Neural cell (in vitro differentiated cells): ENCODE data around the gene INMT. TPM values are rescaled to one million over a fixed set of nuclear protein-coding genes. Genes with fewer than 3 reads are reported as not detected.

Source experiments
- H2AFZ ChIP-seq: fragments of 200-600, 300-800 bp; sonication (generic), shearing (Covaris generic); 2 replicates; pipeline ENCODE4 v1.6.0; 2014; ENCODE audit warnings: low read depth, mild to moderate bottlenecking, antibody characterized with exemption, low read length, moderate library complexity
- H3F3A ChIP-seq: fragments of 200-600 bp; shearing (Covaris generic); 2 replicates; pipeline ENCODE4 v1.6.1; 2016; ENCODE audit warnings: mild to moderate bottlenecking, moderate library complexity, mixed read lengths, antibody characterized with exemption, low read length; ENCODE audit not compliant: insufficient read depth, poor library complexity, severe bottlenecking
- H3K27ac ChIP-seq: fragments of 200-600, 300-800 bp; sonication (generic), shearing (Covaris generic); 2 replicates; pipeline ENCODE4 v1.5.1; 2014; ENCODE audit warnings: mild to moderate bottlenecking, low read length, moderate library complexity
- H3K27me3 ChIP-seq: fragments of 300-800, 200-600 bp; sonication (generic), shearing (Covaris generic); 2 replicates; pipeline ENCODE4 v1.6.0; 2014; ENCODE audit warnings: mild to moderate bottlenecking, low read depth, low read length, moderate library complexity; ENCODE audit not compliant: insufficient read depth
- H3K36me3 ChIP-seq: fragments of 300-800, 200-600 bp; sonication (generic), shearing (Covaris generic); 2 replicates; pipeline ENCODE4 v1.5.1; 2014; ENCODE audit warnings: mild to moderate bottlenecking, antibody characterized with exemption, low read length, moderate library complexity; ENCODE audit not compliant: insufficient read depth
- H3K4me2 ChIP-seq: fragments of 300-800, 200-600 bp; sonication (generic), shearing (Covaris generic); 2 replicates; pipeline ENCODE4 v1.6.0; 2014; ENCODE audit warnings: mild to moderate bottlenecking, low read length
- H3K4me3 ChIP-seq: fragments of 300-800, 200-600 bp; sonication (generic), shearing (Covaris generic); 2 replicates; pipeline ENCODE4 v1.5.1; 2014; ENCODE audit warnings: mild to moderate bottlenecking, low read length, moderate library complexity
- H3K79me2 ChIP-seq: fragments of 200-600 bp; shearing (Covaris generic); replicated peaks from 2 replicates; pipeline ENCODE4 v1.6.0; 2014; ENCODE audit warnings: mild to moderate bottlenecking, low read length, moderate library complexity; ENCODE audit not compliant: insufficient read depth
- H3K9ac ChIP-seq: fragments of 300-800, 200-600 bp; sonication (generic), shearing (Covaris generic); 2 replicates; pipeline ENCODE4 v1.6.1; 2016; ENCODE audit warnings: mild to moderate bottlenecking, low read length, mixed read lengths
- H3K9me2 ChIP-seq: fragments of 200-600 bp; shearing (Covaris generic); 2 replicates; pipeline ENCODE4 v1.6.1; 2016; ENCODE audit warnings: mild to moderate bottlenecking, low read length, mixed read lengths; ENCODE audit not compliant: insufficient read depth
- H3K9me3 ChIP-seq: fragments of 200-600, 300-800 bp; sonication (generic), shearing (Covaris generic); 2 replicates; pipeline ENCODE4 v1.6.1; 2016; ENCODE audit warnings: mild to moderate bottlenecking, mixed run types, low read length, moderate library complexity, mixed read lengths
- H4K20me1 ChIP-seq: fragments of 200-600 bp; shearing (Covaris generic); 2 replicates; pipeline ENCODE4 v1.6.1; 2016; ENCODE audit warnings: mild to moderate bottlenecking, mixed run types; ENCODE audit not compliant: insufficient read depth
- EP300 ChIP-seq: fragments of 450-650 bp; conservative IDR thresholded peaks from 2 replicates; pipeline ENCODE4 v1.6.1; 2014; ENCODE audit warnings: antibody characterized with exemption, mild to moderate bottlenecking, moderate library complexity; ENCODE audit not compliant: poor library complexity, severe bottlenecking
- EZH2 ChIP-seq: fragments of 200-600, 300-800 bp; shearing (Covaris generic), sonication (generic); IDR thresholded peaks from 2 replicates; pipeline ENCODE4 v1.6.1; 2014; ENCODE audit warnings: antibody characterized with exemption, low read length, borderline replicate concordance, mild to moderate bottlenecking; ENCODE audit not compliant: insufficient read depth, poor library complexity, severe bottlenecking
- MXI1 ChIP-seq: fragments of 450-650 bp; conservative IDR thresholded peaks from 2 replicates; pipeline ENCODE4 v1.6.1; 2014; ENCODE audit warnings: antibody characterized with exemption, mild to moderate bottlenecking; ENCODE audit not compliant: poor library complexity, severe bottlenecking
- POLR2AphosphoS5 ChIP-seq: IDR thresholded peaks from 2 replicates; pipeline ENCODE4 v1.6.1; 2012
- RAD21 ChIP-seq: fragments of 450-650 bp; conservative IDR thresholded peaks from 2 replicates; pipeline ENCODE4 v1.6.1; 2014; ENCODE audit warnings: antibody characterized with exemption, mild to moderate bottlenecking, moderate library complexity
- SMC3 ChIP-seq: fragments of 450-650 bp; conservative IDR thresholded peaks from 2 replicates; pipeline ENCODE4 v1.6.1; 2014; ENCODE audit warnings: antibody characterized with exemption, mild to moderate bottlenecking, moderate library complexity; ENCODE audit not compliant: poor library complexity
- TAF1 ChIP-seq: IDR thresholded peaks from 2 replicates; pipeline ENCODE4 v1.6.1; 2012; ENCODE audit warnings: low read depth
- polyA plus RNA-seq: library from polyadenylated mRNA; depleted of rRNA; stranded (reverse); fragments of >200 nt; gene quantifications from 2 replicates; pipeline ENCODE4 v1.2.3, GENCODE V29; 2014
- TF ChIP-seq, protein P1 (sequence below): IDR thresholded peaks from 2 replicates; pipeline ENCODE4 v1.6.1; 2012; ENCODE audit warnings: borderline replicate concordance
- TF ChIP-seq, protein P2 (sequence below): fragments of 450-650 bp; IDR thresholded peaks from 2 replicates; pipeline ENCODE4 v1.5.1; 2014; ENCODE audit warnings: antibody characterized with exemption, mild to moderate bottlenecking, moderate library complexity; ENCODE audit not compliant: poor library complexity, severe bottlenecking

INMT gene
- polyA plus RNA-seq, 1 donor from 2014 or later = 0.66 TPM

DNA sequence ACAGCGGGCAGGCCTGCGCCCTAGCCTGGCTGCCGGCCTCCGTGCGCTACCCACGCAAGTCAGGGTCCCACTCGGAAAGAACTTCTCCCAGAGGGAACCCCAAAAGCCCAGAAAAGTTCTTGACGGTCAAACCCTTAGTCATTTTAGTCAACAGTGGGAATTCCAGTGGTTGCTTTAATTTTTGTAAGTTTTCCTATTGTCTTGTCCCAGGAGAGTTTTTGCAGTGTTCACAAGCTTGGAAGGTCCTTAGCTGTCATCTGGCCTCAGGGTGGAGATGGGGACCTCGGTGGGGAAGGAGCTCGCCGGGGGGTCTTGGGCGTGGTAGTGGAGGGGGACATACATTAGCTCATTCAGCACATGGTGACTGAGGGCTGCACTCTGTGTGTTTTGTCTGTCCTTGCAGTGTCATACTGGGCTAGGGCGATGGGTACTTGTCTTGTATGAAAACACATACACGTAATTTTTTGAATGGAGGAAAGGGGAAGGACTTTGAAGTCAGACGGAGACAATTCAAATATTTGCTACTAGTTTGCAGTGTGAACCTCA, 20.0 kb downstream of the INMT start:
- Histone ChIP-seq H4K20me1 (no peaks in the 10 kb centered on the region), H3K36me3 (no peaks in the 10 kb centered on the region), H3K27ac (no peak overlapping the region), H2AFZ (no peak overlapping the region), H3K9ac (peak overlapping the region; percentile 58), H3F3A (no peaks in the 10 kb centered on the region), H3K9me2 (no peaks in the 10 kb centered on the region), H3K79me2 (peaks cover 3% of the 10 kb centered on the region), H3K9me3 (no peaks in the 10 kb centered on the region), H3K4me3 (peak overlapping the region; percentile 89), H3K27me3 (no peaks in the 10 kb centered on the region), H3K4me2 (peak overlapping the region; percentile 26)
- no peak for TF ChIP-seq POLR2AphosphoS5
- TF ChIP-seq EP300 = no peak
- TF ChIP-seq EZH2 = no peak
- TF ChIP-seq, protein P1, sequence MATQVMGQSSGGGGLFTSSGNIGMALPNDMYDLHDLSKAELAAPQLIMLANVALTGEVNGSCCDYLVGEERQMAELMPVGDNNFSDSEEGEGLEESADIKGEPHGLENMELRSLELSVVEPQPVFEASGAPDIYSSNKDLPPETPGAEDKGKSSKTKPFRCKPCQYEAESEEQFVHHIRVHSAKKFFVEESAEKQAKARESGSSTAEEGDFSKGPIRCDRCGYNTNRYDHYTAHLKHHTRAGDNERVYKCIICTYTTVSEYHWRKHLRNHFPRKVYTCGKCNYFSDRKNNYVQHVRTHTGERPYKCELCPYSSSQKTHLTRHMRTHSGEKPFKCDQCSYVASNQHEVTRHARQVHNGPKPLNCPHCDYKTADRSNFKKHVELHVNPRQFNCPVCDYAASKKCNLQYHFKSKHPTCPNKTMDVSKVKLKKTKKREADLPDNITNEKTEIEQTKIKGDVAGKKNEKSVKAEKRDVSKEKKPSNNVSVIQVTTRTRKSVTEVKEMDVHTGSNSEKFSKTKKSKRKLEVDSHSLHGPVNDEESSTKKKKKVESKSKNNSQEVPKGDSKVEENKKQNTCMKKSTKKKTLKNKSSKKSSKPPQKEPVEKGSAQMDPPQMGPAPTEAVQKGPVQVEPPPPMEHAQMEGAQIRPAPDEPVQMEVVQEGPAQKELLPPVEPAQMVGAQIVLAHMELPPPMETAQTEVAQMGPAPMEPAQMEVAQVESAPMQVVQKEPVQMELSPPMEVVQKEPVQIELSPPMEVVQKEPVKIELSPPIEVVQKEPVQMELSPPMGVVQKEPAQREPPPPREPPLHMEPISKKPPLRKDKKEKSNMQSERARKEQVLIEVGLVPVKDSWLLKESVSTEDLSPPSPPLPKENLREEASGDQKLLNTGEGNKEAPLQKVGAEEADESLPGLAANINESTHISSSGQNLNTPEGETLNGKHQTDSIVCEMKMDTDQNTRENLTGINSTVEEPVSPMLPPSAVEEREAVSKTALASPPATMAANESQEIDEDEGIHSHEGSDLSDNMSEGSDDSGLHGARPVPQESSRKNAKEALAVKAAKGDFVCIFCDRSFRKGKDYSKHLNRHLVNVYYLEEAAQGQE = no peak
- TF ChIP-seq TAF1 = no peak
- TF ChIP-seq SMC3 = no peak
- no peak for TF ChIP-seq RAD21
- TF ChIP-seq MXI1 = no peak
- TF ChIP-seq, protein P2, sequence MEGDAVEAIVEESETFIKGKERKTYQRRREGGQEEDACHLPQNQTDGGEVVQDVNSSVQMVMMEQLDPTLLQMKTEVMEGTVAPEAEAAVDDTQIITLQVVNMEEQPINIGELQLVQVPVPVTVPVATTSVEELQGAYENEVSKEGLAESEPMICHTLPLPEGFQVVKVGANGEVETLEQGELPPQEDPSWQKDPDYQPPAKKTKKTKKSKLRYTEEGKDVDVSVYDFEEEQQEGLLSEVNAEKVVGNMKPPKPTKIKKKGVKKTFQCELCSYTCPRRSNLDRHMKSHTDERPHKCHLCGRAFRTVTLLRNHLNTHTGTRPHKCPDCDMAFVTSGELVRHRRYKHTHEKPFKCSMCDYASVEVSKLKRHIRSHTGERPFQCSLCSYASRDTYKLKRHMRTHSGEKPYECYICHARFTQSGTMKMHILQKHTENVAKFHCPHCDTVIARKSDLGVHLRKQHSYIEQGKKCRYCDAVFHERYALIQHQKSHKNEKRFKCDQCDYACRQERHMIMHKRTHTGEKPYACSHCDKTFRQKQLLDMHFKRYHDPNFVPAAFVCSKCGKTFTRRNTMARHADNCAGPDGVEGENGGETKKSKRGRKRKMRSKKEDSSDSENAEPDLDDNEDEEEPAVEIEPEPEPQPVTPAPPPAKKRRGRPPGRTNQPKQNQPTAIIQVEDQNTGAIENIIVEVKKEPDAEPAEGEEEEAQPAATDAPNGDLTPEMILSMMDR = no peak

DNA sequence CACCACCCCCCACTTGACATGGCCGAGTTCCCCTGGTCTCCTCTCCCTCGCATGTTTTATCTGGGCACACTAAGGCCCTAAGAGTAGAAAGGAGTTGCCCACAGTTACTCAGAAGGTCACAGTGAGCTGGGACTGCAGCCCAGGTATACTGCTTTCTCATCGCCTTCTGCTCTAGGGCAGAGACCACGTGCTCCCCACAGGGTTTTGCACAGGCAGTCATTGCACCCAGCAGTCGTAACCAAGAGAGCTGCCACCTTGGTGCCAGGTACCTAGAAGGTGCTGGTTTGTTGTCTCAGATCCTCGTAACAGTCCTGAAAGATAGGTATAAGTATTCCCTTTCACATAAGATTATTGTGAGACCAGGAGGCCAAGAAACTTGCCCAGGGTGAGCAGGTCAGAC, 21.0 kb downstream of the INMT start:
- Histone ChIP-seq H3K27ac (no peak overlapping the region), H3K4me2 (no peak overlapping the region), H3K36me3 (no peaks in the 10 kb centered on the region), H3F3A (no peaks in the 10 kb centered on the region), H3K79me2 (peaks cover 3% of the 10 kb centered on the region), H3K9me2 (no peaks in the 10 kb centered on the region), H4K20me1 (no peaks in the 10 kb centered on the region), H3K4me3 (no peak overlapping the region), H3K9ac (no peak overlapping the region), H3K27me3 (no peaks in the 10 kb centered on the region), H3K9me3 (no peaks in the 10 kb centered on the region), H2AFZ (no peak overlapping the region)
- TF ChIP-seq SMC3 = no peak
- no peak for TF ChIP-seq RAD21
- TF ChIP-seq EZH2 = no peak
- no peak for TF ChIP-seq EP300
- TF ChIP-seq, protein P1 = no peak
